Activated naive CD8-positive, alpha-beta T cell (primary cell): ENCODE measurements around the gene CDH18.

Source experiments
- H3K27ac Mint-ChIP-seq: one replicate; pipeline ENCODE4 v1.8.0; 2021; ENCODE audit warnings: mixed read lengths
- H3K27me3 Mint-ChIP-seq: one replicate; pipeline ENCODE4 v1.8.0; 2021; ENCODE audit warnings: mixed read lengths
- H3K36me3 Mint-ChIP-seq: one replicate; pipeline ENCODE4 v1.8.0; 2021; ENCODE audit warnings: mixed read lengths
- H3K4me1 Mint-ChIP-seq: one replicate; pipeline ENCODE4 v1.8.0; 2021; ENCODE audit warnings: low read depth, mixed read lengths
- H3K4me3 Mint-ChIP-seq: one replicate; pipeline ENCODE4 v1.8.0; 2021; ENCODE audit warnings: mild to moderate bottlenecking, mixed read lengths
- H3K9me3 Mint-ChIP-seq: one replicate; pipeline ENCODE4 v1.8.0; 2021; ENCODE audit warnings: low read depth, mixed read lengths

The CDH18 gene

GRCh38 chr5:19978476-19978875 is 9.5 kb downstream of the CDH18 start:
- H3K36me3 Mint-ChIP-seq = no peaks in the 10 kb centered on the region
- H3K9me3 Mint-ChIP-seq = peaks cover 13% of the 10 kb centered on the region
- no peaks in the 10 kb centered on the region for H3K27me3 Mint-ChIP-seq
- no peak overlapping the region for H3K27ac Mint-ChIP-seq
- H3K4me1 Mint-ChIP-seq = no peaks in the 10 kb centered on the region
- no peak overlapping the region for H3K4me3 Mint-ChIP-seq

DNA sequence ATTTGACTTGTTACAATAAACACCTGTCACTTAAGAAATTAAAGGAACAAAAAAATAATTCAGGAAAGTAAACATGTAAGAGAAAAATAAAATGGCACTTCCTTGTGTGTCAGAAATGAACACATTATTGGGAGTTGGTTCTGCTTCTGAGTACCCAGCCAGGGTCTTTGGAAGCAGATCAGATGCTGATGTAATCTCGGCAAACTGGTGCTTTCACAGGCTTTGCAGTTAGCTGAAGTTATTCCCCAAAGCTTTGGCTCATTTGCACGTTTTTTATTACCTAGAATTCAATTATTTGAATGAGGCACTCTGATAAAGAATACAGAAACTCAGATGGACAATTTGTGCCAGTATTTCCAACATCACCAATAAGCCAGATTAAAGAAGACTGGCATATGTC is 10.9 kb downstream of the CDH18 start:
- Mint-ChIP-seq H3K4me3 (no peak overlapping the region), H3K9me3 (peaks cover 13% of the 10 kb centered on the region), H3K27ac (no peak overlapping the region), H3K27me3 (no peaks in the 10 kb centered on the region), H3K4me1 (no peaks in the 10 kb centered on the region), H3K36me3 (no peaks in the 10 kb centered on the region)

DNA sequence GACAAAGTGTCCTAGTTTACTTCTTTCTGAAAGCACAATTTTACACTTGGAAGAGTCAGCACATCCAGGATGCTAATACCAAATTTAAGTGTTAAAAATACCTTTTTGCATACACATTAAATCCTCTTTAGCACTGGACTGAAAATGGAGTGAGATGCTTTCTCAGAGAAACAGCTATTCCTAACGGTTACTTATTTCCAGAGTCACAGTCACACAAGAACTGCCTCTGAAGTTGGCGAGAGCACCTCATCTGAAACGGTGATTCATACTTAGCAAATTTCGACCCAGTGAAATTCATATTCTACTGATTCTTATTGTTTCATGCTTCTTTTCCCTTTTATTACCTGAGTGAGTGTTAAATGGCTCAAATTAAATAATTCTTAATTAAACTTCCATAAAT is 12.2 kb downstream of the CDH18 start:
- no peaks in the 10 kb centered on the region for H3K36me3 Mint-ChIP-seq
- H3K4me1 Mint-ChIP-seq = no peaks in the 10 kb centered on the region

GRCh38 chr5:19960451-19960850 is 27.5 kb downstream of the CDH18 start:
- H3K4me3 Mint-ChIP-seq = no peak overlapping the region
- no peaks in the 10 kb centered on the region for H3K27me3 Mint-ChIP-seq
- H3K36me3 Mint-ChIP-seq = no peaks in the 10 kb centered on the region
- no peak overlapping the region for H3K27ac Mint-ChIP-seq
- no peaks in the 10 kb centered on the region for H3K4me1 Mint-ChIP-seq
- peaks cover 11% of the 10 kb centered on the region for H3K9me3 Mint-ChIP-seq

More for the DNA sequence above, 12.2 kb downstream of the CDH18 start:
- Mint-ChIP-seq H3K27me3 (no peaks in the 10 kb centered on the region), H3K9me3 (peaks cover 14% of the 10 kb centered on the region), H3K27ac (no peak overlapping the region), H3K4me3 (no peak overlapping the region)

- Mint-ChIP-seq H3K27me3 (no peaks in the 10 kb centered on the region), H3K4me3 (no peak overlapping the region), H3K4me1 (no peaks in the 10 kb centered on the region), H3K36me3 (no peaks in the 10 kb centered on the region), H3K27ac (no peak overlapping the region), H3K9me3 (peaks cover 9% of the 10 kb centered on the region)
These were observed 28.1 kb downstream of the CDH18 start for GRCh38 chr5:19959830-19960384.

- Mint-ChIP-seq H3K4me1 (no peaks in the 10 kb centered on the region), H3K27ac (no peak overlapping the region), H3K4me3 (no peak overlapping the region), H3K27me3 (no peaks in the 10 kb centered on the region), H3K9me3 (no peaks in the 10 kb centered on the region), H3K36me3 (no peaks in the 10 kb centered on the region)
These were observed 37.1 kb downstream of the CDH18 start for GRCh38 chr5:19950897-19951296.

DNA sequence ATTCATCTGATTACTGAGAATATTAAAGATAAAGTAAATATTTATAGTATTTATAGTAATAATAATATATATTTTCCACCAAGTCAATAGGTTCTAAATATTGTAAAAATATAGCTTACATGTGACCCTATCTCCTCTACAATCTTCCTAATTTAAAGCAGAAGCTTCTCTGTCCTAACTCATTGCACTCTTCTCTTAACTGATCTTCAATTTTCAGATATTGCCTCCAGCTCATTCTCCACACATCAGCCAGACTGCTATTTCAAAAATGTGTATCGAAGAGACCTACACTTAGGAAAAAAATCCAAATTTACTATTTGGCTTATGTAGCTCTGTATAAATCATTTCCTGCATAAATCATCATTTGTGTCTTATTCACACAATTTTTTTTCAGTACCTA is 47.8 kb downstream of the CDH18 start:
- Mint-ChIP-seq H3K4me3 (no peak overlapping the region), H3K4me1 (no peaks in the 10 kb centered on the region), H3K27ac (no peak overlapping the region), H3K9me3 (peaks cover 7% of the 10 kb centered on the region), H3K27me3 (no peaks in the 10 kb centered on the region), H3K36me3 (no peaks in the 10 kb centered on the region)

GRCh38 chr5:19930451-19930850 is 57.5 kb downstream of the CDH18 start:
- Mint-ChIP-seq H3K27me3 (no peaks in the 10 kb centered on the region), H3K9me3 (peaks cover 16% of the 10 kb centered on the region), H3K4me1 (no peaks in the 10 kb centered on the region), H3K4me3 (no peak overlapping the region), H3K36me3 (no peaks in the 10 kb centered on the region), H3K27ac (no peak overlapping the region)

- Mint-ChIP-seq H3K4me3 (no peak overlapping the region), H3K4me1 (no peaks in the 10 kb centered on the region), H3K9me3 (peaks cover 21% of the 10 kb centered on the region), H3K36me3 (no peaks in the 10 kb centered on the region), H3K27me3 (no peaks in the 10 kb centered on the region), H3K27ac (no peak overlapping the region)
These were observed 59.2 kb downstream of the CDH18 start for GRCh38 chr5:19928562-19929421.

DNA sequence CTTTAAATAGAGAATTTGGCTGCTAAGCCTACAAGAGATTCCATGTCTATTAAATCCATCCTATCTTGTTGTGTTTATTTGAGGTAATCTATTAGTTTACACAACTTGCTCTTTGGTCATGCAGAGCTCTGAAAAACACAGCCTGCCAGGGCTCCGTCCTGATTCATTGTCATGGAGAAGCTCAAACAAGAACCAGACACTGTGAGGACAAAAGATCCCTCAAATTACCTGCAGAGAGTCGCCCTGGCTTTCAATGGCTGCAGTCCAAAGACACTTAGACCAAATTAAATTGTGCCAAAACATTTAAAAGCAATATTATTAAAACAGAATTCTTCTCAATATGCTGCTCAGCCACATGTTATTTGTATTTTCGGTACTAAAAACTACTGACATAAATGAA is 60.1 kb downstream of the CDH18 start:
- no peak overlapping the region for H3K27ac Mint-ChIP-seq
- no peaks in the 10 kb centered on the region for H3K4me1 Mint-ChIP-seq
- H3K4me3 Mint-ChIP-seq = no peak overlapping the region
- no peaks in the 10 kb centered on the region for H3K27me3 Mint-ChIP-seq
- peaks cover 21% of the 10 kb centered on the region for H3K9me3 Mint-ChIP-seq
- H3K36me3 Mint-ChIP-seq = no peaks in the 10 kb centered on the region

GRCh38 chr5:19927170-19927569 is 60.8 kb downstream of the CDH18 start:
- Mint-ChIP-seq H3K36me3 (no peaks in the 10 kb centered on the region), H3K4me3 (no peak overlapping the region), H3K9me3 (peaks cover 16% of the 10 kb centered on the region), H3K27ac (no peak overlapping the region), H3K4me1 (no peaks in the 10 kb centered on the region), H3K27me3 (no peaks in the 10 kb centered on the region)

DNA sequence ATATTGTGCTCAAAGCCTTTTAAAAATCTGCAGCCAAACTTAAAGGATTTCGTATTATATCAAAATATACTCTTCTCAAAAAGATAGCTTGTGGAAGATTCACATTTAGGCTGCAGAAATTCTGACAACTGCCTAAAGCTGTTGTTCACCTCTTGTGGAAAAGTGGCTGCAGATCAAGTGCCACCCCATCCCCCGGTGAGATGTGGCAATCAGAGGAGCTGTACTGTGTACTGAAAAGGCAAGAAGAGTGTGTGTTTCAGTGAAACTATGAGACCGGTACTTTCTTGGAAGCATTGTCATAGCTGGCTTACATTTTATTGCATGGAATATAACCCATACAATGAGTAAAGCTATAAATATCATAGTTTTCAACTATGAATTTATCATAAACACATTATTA is 64.3 kb downstream of the CDH18 start:
- Mint-ChIP-seq H3K4me1 (no peaks in the 10 kb centered on the region), H3K36me3 (no peaks in the 10 kb centered on the region), H3K9me3 (peaks cover 5% of the 10 kb centered on the region), H3K27ac (no peak overlapping the region), H3K4me3 (no peak overlapping the region), H3K27me3 (no peaks in the 10 kb centered on the region)

DNA sequence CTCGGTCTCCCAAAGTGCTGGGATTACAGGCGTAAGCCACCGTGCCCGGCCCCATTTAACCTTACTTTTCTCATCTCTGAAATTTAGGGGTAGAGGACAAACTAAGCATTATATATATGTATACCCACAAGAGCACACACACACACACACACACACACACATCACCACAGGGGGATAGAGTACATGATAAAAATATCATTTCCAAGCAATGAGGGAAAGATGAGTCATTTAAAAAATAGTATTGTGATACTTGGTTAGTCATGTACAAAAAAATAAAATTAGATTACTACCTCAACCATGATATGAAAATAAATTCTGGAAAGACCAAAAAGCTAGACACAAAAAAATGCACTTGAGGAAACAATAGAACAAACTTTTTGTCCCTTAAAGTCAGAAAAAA is 67.2 kb downstream of the CDH18 start:
- Mint-ChIP-seq H3K9me3 (peaks cover 18% of the 10 kb centered on the region), H3K4me1 (no peaks in the 10 kb centered on the region), H3K4me3 (no peak overlapping the region), H3K27ac (no peak overlapping the region), H3K36me3 (no peaks in the 10 kb centered on the region), H3K27me3 (no peaks in the 10 kb centered on the region)

DNA sequence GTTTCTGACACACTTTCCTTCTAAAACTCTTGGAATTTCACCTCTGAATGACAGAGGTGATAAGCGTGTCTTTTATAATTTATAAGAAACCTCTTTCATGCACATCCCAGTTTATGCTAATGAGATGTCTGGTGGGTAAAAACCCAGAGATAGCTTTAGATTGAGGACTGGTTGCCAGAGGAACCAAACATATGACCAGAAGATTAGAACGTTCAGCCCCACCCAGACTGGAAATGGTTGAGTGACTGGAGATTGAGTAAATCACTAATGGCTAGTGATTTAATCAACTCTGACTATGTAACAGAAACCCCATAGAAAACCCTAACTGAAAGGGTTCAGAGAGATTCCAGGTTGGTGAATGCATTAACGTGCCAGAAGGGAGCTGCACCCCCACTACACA is 69.2 kb downstream of the CDH18 start:
- no peaks in the 10 kb centered on the region for H3K27me3 Mint-ChIP-seq
- H3K4me3 Mint-ChIP-seq = no peak overlapping the region
- no peaks in the 10 kb centered on the region for H3K36me3 Mint-ChIP-seq
- no peak overlapping the region for H3K27ac Mint-ChIP-seq
- no peaks in the 10 kb centered on the region for H3K4me1 Mint-ChIP-seq
- peaks cover 20% of the 10 kb centered on the region for H3K9me3 Mint-ChIP-seq

GRCh38 chr5:19917588-19918122 is 70.3 kb downstream of the CDH18 start:
- no peaks in the 10 kb centered on the region for H3K36me3 Mint-ChIP-seq
- H3K4me3 Mint-ChIP-seq = no peak overlapping the region
- no peak overlapping the region for H3K27ac Mint-ChIP-seq
- no peaks in the 10 kb centered on the region for H3K4me1 Mint-ChIP-seq
- peaks cover 20% of the 10 kb centered on the region for H3K9me3 Mint-ChIP-seq
- no peaks in the 10 kb centered on the region for H3K27me3 Mint-ChIP-seq
